GM21619 (cell line): Measurements from ENCODE around the gene GADD45G.

Experiments
- ATAC-seq: cut with Tn5 transposase; IDR thresholded peaks from one replicate; pipeline ENCODE4 v1.9.1; 2021; ENCODE audit not compliant: unreplicated experiment

Gene GADD45G, protein sequence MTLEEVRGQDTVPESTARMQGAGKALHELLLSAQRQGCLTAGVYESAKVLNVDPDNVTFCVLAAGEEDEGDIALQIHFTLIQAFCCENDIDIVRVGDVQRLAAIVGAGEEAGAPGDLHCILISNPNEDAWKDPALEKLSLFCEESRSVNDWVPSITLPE

DNA sequence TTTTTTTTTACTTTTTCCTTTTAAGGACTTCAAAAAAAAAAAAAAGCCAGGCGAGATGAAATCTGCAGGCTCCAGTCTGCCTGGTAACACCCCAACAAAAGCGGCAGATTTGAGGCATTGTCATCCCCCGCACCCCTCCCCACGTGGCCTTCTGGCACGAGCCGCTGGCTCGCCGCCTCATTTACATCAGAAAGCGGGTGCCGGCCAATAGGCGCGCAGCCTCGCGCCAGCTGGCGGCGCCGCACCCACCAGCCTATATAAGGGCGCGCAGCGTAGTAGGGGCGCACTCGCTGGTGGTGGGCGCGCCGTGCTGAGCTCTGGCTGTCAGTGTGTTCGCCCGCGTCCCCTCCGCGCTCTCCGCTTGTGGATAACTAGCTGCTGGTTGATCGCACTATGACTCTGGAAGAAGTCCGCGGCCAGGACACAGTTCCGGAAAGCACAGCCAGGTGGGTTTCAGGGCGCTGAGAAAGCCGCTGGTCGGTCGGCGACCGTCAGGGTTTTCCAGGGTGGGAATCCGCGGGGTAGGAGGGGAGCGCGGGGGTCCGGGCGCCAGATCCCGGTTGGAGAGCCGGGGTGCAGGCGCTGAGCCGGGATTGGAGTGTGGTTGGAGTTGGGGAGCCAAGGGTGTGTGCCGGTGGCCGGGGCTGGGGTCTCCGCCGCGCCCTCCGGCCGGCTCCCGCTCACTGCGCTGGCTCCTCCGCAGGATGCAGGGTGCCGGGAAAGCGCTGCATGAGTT is at the start of gene GADD45G:
GADD45G (plus strand) TSS at position 284 of the 736 bp plus-strand sequence; CDS start at position 394, 110 bp downstream.
- peak; percentile 36 for ATAC-seq

DNA sequence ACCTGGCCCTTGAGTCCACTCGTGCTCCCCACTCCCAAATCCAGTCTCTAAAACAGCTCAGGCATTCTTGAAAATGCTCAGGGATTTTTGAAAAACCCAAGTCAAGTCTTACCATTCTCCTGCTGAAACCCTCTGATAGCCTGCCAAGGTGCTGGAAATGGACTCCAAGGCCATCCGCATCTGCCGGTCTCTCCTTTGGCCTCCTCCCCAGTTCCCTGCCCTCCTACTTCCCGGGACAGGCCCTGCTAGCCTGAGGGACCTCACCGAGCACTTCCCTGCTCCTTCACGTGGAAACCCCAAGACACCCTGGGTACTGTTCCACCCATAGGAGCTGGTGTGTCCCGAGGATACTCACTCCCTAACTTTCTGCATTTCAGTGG is 49.8 kb upstream of the GADD45G start:
- ATAC-seq: no peak

DNA sequence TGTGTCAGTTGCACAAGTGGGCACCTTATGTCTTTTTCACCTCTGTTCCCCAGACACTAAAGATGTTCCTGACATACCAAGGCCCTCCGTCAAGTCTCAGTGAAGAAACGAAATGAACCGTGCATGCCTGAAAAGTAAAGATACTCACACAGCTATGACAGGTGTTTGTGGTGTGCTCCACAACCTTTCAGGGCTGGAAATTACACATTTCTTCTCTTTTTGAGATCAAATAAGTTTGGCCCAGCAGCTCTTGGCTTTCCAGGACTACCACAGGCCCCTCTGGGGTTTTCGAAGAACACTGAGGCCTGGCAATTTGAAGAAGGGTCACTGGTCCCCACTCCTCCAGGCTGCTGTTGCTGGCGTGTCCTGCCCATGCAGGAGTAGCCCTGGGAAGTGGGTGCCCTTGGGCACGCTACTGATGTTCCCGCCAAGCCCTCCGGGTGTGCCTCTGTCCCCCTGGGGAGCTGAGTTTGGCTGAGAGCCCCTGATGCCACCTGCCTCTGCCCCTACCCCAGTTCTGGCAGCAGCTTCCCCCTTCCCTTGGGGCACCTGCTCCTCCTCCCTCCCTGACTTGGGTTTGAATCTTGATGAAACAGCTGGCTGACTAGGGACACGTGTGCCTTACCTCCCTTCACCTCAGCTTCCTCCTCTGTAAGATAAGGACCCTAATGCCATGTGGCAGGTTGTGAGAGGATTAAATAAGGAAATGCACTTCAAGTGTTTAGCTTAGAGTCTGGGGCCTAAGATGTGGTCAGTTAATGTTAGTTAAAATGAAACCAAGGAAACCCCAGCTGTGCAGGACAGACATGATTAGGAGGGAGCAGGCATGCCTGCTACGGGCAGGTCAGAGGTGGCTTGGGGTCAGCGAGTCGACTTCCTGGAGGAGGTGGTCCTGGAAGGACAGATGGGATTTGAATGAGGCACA is 49.1 kb upstream of the GADD45G start:
- ATAC-seq: peak; percentile 66

DNA sequence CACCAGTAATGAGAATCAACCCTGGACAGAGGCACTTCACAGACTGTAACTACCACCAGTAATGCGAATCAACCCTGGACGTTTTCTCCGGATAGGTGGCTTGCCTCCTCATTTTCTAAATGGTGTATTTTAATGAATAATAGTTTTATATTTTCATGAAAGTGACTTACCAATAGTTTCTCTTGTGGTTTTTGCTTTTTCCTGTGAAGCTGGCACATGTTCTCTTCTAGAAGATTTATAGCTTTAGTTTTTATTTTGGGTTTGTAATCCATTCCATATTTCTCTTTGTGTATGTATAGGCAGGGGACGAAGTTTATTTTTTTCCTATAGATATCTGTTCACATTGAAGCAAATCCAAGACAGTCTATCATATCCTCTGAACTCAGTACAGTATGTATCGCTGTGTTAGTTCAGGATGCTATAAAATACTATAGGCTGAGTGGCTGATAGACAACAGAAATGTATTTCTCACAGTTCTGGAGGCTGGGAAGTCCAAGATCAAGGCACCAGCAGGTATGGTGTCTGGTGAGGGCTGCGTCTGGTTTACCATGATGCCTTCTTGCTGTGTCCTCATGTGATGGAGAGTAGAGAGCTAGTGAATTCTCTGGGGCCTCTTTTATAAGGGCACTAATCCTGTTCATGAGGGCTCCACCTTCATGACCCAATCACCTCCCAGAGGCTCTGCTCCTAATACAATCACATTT is 46.5 kb upstream of the GADD45G start:
- ATAC-seq: no peak

DNA sequence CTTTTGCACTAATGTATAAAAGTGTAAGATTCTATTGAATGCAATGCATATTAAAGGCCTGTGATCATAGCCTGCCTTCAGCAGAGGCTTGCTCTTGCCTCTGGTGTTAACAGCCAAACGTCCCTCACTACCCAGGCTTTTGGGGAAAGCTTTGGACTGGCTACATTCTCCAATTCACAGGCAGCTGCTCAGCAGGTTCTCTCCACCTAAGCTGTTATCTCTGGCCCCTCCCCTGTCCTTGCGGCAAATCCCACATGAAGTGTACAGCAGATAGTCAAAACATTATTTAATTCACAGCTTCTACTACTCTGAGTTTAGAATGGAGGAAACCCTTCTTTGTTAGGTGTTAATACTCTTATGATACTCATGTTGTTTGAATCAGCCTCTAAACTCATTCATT is 45.9 kb upstream of the GADD45G start:
- no peak for ATAC-seq

DNA sequence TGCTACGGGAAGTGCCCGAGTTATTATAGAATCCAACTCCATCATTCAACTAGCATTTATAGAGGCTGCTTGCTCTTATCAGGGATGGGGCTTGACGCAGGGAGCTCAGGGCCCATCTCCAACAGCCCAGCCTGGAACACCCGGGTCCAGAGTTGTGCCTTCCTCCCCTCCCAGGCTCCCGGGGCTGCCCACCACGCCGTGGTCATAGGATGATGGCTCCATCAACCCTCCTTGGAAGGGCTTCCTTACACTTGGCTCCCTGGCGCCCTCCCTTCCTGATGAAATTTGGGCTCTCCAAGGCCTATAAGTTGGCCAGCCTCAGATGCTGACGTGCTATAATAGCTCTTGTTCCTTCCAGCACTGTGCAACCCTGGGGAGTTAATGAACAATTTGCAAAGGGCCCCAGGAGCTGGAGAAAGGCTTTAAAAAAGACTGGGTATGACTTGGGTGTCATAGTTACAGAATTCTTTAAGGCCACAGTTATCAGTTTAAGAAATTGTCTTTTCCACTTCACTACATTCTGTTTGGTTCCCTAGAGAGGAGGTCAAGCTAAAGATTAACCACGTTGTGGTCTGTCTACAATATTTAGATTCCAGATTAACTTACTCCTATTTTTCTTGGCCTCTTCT is 42.5 kb upstream of the GADD45G start:
- ATAC-seq: peak; percentile 75

DNA sequence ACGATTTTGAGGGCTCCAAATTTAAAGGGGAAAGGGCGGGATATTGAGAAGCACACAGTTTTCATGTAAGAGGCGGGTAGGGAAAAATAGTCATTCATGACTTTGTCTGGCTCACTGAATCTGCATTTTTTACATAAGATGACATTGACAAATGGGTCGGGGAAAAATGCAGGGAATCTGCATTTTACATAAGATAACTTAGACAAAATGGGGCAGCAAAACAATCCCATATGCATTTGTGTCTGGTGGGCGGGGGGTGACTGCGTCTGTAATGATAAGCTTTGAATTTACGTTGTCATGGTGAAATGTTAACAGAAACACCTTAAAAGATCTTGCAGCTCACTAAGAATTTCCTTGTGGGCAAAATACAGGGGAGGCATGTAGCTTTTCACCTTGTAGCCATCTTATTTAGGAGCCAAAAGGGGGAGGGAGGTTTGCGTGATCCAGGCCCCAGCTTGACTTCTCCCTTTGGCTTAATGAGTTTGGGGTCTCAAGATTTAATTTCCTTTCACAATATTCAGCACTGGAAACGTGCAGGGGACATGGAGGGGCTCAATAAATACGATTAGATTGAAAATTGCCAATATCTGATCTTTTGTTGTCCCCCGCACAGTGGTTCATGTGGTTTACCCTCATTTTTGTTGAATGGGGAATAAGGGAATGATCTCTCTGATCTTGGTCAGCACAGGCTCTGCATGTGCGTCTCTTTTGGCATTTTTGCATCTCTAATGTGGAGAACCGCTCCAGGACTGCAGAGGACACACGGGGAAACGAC is 41.1 kb upstream of the GADD45G start:
- ATAC-seq: no peak

DNA sequence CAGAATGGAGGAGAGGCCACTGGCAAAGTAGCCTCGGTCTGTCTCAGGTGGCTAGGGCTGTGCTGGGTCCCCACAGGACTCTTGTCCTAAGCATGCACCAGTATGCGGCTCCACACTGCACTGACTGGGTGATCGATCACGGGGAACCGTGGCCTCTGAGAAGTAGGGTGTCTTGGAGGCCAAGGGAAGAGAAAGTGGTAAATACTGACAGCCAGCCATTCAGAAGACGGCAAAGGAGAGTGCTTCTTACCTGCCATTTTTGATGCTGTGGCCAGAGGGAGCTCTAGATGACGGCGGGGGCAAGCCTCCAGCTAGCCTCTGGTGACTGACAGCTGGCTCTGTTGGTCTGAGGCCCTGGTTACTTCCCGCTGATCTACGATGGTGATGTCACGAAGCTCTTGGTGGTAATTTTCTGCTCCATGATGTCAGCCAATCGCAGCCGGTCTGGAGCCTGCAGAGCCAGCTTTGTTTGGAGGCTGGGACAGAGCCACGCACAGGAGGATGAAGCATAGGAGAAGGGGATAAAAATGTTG is 40.4 kb upstream of the GADD45G start:
- ATAC-seq: peak; percentile 65

DNA sequence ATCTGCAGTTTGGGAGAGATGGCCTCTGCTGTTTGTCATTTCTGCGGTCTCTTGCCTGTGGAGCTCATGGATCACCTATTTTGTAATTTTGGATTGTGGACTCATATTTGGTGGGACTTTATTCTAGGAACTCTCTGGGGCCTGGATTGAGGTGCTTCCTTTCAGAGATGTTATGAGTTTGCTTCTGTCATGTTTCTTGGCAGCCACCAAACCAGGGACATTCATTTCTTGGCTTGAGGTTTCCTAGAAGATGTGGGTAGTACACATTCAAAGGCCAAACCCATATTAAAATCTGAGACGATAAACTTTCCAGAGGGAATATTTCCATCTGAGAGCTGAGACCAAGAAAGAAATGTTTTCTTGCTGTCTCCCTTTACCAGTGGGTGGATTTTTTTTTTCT is 37.2 kb upstream of the GADD45G start:
- ATAC-seq: no peak

DNA sequence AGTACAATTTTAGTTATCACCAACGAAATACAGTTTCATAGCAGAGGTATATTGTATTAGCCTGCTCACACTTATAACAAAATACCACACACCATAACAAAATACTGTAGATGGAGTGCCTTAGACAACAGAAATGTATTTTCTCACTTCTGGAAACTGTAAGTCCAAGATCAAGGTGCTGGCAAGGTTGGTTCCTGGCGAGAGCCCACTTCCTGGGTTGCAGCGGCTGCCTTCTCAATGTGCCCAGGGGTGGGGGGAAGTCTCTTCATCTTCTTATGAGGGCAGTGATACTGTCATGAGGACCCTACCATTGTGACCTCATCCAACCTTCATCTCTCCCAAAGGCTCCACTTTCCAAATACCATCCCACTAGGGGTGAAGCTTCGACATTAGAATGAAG is 30.5 kb upstream of the GADD45G start:
- no peak for ATAC-seq

DNA sequence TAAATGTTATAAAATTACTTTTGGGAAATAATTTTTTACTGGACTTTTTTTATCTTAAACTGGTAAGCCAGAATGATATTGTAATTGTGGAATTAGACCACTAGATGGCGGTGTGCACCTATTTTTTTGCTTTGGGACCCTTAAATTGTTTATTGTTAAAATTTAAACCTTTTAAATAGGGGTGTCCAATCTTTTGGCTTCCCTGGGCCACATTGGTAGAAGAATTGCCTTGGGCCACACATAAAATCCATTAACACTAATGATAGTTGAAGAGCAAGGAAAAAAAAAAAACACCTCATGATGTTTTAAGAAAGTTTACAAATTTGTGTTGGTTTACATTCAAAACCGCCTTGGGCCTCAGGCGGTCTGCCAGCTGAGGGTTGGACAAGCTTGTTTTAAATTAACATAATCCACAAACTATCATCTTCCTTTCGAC is 28.4 kb upstream of the GADD45G start:
- ATAC-seq: no peak

DNA sequence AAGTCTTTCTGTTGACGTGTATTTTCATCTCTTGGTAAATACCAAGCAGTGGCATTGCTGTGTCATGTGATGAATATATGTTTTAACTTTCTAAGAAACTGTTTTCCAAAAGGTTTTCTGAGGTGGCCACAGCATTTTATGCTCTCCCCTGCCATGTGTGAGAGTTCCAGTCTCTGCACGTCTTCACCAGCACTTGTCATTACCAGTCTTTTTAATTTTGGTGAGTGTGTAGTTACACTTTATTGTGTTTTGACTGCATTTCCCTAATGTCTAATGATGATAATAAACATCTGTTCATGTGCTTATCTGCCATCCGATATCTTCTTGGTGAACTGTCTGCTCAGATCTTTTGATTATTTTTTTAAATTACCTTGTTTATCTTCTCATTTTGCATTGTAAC is 27.4 kb upstream of the GADD45G start:
- no peak for ATAC-seq

DNA sequence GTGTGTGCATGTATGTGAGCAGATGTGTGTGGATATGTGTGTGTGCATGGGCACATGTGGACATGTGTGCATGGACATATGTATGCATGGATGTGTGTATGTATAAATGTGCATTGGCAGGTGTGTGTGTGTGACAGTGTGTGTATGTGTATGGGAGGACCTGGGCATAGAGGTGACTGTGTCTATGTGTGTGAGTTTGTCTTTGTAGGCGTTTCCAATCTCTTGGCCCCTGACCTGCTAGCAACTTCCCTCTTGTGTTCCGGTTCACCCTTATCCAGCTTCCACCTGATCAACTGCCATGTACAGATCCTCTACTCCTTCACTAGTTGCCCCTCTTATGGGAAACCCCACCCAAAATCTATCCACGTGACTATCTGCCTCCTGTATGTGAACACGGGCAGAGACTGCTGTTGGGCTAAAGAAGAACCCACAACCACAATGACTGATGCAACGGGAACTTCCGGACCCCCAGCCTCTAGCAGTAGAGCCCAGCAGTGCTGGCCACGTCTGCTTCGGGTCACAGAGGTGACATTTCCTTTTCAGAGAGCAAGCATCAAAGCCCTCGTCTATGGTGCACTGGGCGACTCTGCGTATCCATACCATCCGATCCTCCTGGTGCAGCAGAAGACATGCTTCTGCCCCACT is 24.9 kb upstream of the GADD45G start:
- no peak for ATAC-seq

DNA sequence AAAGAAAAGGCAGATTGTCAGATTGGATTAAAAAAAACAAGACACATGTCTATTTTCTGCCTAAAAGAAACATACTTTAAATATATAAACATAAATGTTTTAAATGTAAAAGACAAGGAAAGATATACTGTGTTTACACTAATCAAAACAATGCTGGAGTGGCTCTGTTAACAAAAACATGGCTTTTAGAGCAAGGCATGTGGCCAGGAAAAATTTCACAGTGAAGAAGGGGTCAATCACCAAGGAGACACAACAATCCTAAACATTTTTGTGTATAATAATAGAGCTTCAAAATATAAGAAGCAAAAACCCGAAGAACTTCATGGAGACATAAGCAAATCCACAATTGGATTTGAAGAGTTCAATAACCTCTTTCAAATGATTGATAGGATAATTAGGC is 18.5 kb upstream of the GADD45G start:
- no peak for ATAC-seq

DNA sequence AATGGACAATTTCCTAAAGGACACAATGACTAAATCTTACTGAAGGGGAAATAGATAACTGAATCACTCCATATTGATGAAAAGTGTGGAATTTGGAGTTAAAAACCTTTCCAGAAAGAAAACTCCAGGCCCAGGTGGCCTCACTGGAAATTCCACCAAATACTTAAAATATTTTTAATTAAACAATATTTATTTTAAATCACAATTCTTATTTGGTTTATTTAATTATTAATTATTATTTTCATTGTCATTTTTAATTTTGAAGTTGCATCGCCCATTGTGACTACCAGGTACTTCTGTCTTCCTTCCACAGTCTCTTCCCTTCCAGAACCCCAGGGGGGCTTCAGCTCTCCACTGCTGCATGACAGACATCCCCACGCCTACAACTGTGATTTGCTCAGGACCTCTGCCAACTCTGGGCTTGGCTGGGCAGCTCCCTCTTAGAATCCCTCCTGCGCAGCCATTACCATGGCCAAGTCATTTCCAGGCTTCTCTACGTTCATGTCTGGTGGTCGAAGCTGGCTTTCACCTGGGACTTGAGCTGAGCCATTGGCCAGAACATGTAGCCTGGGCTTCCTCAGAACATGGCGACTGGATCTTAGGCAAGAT is 16.4 kb upstream of the GADD45G start:
- ATAC-seq: no peak

DNA sequence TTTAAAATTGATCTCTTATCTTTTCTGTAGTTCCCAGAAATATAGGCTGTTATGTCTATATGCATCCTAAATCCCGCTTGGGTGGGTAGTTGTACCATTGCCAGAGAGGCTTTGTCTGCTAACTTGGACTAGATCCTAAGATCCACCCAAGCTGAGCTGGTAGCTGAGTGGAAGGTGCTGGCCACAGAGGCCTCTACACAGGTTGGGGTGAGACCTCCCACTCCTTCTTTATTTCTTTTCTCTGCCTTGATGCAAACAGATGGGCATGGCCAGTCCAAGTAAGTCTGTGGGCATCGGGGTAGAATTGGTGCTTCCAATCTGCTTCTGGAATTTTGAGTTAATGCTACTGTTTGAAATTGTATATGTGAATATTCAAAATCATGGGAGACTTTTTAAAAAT is 14.4 kb upstream of the GADD45G start:
- ATAC-seq: no peak

DNA sequence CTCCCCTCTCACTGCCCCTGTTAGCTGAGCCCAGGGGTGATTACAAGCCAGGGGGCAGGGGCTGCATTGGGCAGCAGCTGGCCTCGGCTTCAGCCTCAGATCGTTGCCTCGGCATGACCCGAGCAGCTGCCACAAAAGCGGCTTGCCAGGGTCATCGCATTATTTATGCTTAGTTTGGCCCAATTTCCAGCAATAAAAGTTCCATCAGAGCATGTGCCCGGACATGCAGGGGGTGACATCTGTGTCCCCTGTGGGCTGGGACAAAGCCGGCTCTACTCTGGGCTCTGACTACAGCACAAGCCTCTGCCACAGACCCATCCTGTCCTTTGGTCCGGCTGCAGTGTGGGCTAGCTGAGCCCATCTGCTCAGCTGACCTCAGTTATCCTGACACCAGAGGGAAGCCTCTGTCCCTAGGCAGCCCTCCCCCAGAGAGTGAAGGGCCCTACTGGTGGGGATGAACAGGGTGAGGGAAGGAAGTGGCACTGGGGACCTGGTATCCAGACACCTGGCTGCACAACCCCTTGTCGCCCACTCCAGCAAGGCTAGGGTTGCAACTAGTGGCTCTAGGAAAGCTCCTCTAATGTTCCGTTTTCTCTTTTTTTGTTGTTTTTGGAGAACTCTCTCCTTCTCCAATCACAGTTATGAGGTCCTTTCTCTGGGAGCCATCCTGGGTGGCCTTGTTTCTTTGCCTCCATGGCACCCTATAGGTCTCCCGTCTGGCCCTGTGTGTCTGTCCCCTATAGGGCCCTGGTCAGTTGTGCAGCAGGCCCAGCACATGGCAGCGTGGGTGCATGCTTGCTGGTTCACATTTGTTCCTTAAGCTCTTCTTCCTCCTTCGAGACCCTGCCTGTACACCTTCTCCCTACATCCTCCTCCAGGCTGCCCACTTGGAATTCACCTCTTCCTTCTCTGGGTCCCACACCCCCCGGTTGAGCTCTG is 13.3 kb upstream of the GADD45G start:
- no peak for ATAC-seq
